GM12801 (cell line): Measurements from ENCODE around the gene HLCS.

Source experiments
- CTCF ChIP-seq: IDR thresholded peaks from one replicate; pipeline ENCODE4 v1.5.1; 2011; ENCODE audit warnings: control low read depth; ENCODE audit not compliant: insufficient read length; ENCODE audit errors: extremely low read depth

Gene HLCS

DNA sequence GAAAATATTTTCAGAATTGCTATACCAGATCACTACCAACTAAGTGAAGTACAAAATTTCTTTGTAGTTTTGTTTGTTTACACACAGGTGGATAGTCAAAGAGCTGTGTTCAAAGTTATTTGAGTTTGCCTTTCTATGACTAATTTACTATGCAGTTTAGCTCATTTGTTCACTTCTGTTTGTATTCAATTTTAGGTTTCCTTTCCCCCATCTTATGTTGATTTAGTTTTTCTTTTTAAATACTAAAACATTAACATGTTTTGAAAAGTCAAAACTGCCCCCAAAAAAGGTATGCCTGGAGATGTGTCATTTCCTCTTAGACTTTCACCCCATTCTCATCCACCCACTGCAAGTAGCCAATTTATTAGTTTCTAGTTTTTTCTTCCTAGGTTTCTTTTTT, 21.4 kb upstream of the HLCS start:
- no peak for TF ChIP-seq CTCF

DNA sequence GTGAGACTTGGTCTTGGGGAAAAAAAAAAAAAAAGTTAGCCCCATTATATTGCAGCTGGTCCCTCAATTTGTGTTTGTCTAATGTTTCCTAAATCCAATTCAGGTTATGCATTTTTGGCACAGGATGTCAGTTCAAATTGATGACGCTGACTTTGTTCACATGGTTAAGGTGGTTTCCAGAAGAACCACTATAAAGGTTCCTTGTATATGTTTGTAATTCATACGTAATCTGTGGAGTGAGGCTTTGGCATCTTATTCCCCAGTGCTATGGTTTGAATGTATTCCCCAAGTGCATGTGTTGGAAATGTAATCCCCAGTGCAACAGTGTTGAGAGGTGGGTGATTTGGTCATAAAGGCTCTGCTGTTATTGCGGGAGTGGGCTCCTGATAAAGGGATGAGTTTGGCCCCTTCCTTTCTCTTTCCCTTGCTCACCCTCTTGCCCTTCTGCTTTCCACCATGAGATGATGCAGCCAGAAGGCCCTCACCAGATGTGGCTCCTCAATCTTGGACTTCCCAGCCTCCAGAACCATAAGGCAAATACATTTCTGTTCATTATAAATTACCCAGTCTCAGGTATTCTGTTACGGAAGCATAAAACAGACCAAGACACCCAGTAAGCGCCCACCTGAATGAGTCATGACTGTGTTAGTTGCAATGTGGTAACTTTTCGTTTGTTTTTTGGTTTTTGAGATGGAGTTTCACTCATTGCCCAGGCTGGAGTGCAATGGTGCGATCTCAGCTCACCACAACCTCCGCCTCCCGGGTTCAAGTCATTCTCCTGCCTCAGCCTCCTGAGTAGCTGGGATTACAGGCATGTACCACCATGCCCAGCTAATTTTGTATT, 19.5 kb upstream of the HLCS start:
- no peak for TF ChIP-seq CTCF

GRCh38 chr21:36981977-36982700, 15.7 kb upstream of the HLCS start:
- no peak for TF ChIP-seq CTCF

DNA sequence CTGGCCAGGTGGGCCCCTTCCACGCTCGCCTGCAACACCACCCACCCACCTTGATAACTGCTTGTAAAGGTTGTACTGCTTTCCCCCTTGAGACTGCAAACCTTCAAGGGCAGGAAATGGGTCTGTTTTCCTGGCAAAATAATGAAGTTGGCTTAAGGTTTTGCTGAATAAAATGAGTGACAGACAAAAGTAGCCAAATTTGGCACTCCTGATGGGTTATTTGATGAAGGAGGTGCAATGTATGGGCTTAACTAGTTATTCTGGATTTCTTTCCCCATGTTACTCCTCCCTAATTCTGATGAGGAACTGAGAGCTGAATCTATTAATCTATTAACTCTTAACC, 14.6 kb upstream of the HLCS start:
- no peak for TF ChIP-seq CTCF

DNA sequence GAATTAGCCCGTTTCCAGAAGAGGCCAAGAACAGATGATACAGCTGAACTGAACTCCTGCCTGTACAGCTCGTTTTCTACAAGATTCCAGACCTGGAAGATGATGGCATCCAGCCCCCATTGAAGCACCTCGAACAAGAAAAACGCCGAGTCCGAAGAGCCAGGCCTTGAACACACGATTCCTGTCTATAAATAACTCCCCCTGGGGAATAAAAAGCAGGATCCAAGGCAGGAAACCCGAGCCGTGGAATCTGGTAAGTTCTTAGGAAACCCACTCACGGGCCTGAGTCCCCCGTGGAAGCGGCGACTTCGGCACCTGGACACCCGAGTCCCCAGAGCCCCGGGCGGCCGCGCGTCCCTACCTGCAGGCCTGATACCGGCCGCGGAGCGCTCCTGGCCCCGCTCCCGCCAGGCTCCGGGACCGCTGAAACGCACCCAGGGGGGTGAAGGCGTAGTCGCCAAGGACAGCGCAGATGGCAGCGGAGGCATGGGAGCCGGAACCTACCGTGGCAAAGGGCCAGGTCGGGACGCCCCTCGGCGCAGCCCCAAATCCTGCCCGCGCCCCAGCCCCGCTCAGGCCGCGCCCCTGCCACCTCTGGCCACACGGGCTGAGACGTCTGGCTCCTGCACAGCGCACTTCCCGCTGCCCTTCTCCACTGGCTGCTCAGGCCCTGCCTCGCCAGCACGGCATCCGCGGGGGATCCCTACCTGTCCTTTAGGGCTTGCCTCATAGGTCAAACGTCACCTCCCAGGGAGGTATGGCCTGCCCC, 14.0 kb upstream of the HLCS start:
- no peak for TF ChIP-seq CTCF

DNA sequence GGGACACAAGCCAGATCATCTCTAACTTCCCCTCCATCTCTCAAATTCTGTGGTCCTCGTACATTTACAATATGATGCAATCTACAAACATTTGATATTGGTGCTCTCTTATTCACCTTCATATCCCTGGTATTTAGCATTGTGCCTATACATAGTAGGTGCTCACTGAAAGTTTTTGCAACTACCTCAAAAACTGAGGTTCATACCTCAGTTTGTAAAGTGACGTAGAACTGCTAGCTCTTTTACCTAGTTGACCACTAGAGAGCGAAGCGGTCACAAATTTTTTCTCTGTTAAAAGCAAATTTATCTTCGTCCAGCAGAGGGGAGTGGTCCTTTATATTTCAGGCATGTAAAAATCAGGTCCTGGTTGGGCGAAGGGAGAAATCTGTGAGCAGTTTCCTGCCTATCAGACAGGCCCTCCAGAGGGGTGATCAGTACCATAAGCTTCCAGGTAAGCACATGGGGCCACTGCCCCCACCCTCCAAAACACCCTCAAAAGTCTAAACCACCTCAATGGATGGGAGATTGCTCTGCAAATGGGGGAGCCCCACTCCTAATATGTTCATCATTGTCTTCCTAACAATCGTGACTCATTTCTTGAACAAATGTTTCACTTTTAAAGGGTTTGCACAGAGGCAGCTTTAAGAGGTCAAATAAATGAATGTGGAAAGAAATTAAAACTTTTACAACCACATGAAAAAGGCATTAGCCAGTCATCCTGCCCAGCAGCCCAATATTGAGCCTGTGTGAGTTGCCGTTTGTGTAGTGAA, 10.6 kb upstream of the HLCS start:
- TF ChIP-seq CTCF, result no peak
